Smooth muscle cell of the brain vasculature (primary cell): ENCODE results near the gene PREX1.
"Not testable (repeated sequence)": the region's sequence is repeated elsewhere in the genome, so short reads cannot be mapped to it uniquely, and the experiment has no call there.

Experiments
- DNase-seq: peaks from one replicate; pipeline ENCODE4 v3.0.0-alpha.2; 2012; ENCODE audit warnings: low read depth, low spot score

The PREX1 gene

DNA sequence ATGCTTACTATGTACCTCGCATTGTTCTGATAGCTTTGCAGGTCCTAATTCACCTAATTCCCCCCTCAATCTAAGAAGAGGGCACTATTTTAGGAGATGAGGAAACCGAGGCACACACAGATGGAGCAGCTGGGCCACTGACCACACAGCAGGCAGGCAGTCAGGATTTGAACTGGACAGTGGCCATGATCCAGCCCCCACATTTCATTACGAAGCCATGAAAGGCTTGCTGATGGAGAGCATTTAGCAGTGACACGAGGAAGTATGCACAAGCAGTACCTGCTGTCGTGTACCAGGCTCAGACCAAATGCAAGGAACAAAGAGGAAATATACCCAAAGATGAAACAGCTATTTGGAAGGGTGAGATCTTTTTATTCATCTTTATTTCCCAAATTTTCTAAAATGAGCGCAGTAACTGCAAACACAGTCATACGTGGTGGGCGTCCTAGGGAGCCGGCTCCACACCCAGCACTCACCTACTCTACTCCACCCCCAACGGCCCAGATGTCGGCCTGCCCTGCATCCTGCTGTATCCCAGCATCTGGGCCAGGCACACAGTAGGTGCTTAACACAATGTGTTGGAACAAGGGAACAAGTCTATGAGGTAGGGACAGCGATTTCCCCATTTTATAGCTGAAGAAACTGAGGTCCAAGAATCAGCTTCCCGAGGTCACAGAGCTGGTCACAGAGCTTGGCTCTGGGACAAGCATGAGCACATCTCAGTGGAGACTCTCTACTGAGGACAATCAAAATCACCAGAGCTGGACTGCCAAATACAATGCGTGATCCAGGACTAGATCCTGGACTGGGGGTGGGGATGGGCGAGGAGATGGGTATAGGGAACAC lies 15.0 kb downstream of the PREX1 start:
- no peak for DNase-seq

GRCh38 chr20:48812114-48812513 lies 15.7 kb downstream of the PREX1 start:
- DNase-seq = not testable (repeated sequence)

- no peak for DNase-seq
These were observed 18.1 kb downstream of the PREX1 start for GRCh38 chr20:48809673-48810072.

GRCh38 chr20:48808382-48809034 lies 19.3 kb downstream of the PREX1 start:
- no peak for DNase-seq

DNA sequence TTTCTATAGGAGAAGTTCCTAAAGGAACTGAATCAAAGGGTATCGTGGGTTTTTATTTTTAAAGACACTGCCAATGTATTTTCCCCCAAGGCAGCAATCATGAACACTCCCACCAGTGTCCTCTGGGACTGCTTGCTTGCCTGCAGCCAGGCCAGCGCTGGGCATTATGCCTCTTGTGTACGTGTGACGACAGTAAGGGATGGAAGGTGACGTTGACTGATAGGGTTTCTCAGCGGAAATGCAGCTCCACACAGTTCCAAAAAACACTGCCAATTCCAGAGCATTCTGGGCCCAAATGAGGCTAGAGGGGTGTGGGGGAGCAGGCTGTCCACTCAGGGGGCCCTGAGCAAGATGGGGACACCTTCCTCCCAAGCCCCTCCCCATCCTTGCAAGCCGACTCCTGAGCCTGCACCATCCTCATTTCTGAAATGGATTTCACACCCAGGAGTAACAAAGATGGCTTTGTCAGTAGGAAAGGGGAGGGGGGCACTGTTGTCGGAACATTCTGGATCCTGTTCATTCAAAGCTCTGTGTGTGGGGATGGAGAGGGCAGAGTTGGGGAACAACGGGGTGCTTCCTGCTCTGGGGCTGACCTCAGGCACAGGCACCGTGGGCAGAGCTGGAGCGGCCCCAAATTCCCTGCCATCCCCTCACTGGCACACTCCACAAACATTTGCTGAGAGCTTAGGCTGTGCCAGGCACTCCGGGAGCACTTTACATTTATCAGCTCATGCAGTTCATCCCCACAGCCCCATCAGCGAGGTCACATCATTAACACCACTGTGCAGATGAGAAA lies 20.0 kb downstream of the PREX1 start:
- no peak for DNase-seq

DNA sequence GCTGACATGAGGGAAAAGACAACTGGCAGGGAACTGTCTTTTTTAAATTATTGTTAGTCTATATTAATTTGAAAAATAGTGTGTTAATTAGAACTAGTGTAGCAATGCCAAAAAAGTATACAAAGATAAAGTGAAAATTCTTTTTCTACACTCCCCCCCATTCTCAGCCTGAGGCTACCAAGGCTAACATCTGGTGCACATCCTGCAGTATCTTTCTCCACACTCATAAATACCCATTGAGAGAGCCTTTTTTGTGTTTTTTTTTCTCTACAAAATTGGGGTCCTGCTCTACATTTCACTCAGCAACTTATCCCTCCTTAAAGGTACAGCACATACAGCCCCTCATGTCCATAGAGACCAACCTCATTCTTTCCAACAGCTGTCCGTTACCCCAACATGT lies 20.7 kb downstream of the PREX1 start:
- no peak for DNase-seq

GRCh38 chr20:48805716-48806115 lies 22.1 kb downstream of the PREX1 start:
- DNase-seq = no peak

DNA sequence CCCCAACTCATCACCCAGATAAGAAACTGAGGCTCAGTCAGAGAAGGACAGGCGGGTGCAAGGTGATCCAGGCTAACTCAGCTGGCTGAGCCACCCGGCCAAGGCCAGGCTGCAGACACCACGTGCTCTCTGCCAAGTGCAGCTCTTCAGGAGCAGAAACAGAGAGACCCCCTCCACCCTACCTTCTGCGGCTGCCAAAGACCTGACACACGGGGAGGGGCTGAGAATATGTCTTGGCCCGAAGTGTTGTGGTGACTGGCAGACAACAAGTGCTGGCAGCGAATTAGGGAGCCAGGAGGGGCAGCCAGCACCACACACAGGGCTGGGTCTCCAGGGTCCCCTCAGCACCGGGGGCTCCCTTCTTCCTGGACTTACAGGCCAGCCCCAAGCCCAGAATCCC lies 22.5 kb downstream of the PREX1 start:
- no peak for DNase-seq

- DNase-seq = no peak
These were observed 23.4 kb downstream of the PREX1 start for GRCh38 chr20:48804300-48804980.

- DNase-seq = no peak
These were observed 24.4 kb downstream of the PREX1 start for GRCh38 chr20:48803176-48804053.

GRCh38 chr20:48802647-48803046 lies 25.2 kb downstream of the PREX1 start:
- DNase-seq = no peak

DNA sequence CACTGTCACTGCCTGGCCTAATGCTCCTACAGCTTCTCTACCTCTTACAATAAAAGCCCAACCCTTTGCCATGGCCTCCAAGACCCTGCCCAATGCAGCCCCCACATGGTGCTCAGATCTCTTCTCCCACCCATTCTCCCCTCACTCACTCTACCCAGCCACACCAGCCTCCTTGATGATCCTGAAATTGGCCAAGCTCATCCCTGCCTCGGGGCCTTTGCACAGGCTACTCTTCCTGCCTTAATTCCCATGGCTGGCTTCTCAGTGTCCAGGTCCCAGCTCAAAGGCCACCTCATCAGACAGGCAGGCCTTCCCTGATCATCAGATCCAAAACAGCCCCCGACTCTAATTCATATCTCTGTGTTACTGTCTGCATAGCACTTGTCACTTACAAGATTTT lies 25.6 kb downstream of the PREX1 start:
- DNase-seq = no peak

DNA sequence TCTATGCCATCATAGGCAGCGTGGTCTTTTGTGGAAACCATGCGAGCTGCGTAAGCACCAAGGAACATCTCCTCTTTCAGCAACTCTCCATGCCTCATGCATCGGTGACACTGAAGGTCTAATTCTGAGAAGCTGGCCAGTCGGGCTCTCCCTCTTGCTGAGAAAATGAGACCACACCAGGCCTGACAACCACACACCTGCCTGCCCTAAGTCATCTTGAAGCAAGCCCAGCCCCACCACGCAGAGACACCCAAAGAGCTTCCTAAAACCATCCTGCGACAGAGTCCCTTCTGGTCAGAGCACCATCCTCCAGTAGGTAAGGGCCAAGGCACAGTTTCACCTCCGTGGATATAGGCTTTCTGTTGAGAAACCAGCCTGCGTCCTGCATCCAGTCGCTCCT lies 26.6 kb downstream of the PREX1 start:
- DNase-seq = no peak

GRCh38 chr20:48800177-48800576 lies 27.6 kb downstream of the PREX1 start:
- no peak for DNase-seq

DNA sequence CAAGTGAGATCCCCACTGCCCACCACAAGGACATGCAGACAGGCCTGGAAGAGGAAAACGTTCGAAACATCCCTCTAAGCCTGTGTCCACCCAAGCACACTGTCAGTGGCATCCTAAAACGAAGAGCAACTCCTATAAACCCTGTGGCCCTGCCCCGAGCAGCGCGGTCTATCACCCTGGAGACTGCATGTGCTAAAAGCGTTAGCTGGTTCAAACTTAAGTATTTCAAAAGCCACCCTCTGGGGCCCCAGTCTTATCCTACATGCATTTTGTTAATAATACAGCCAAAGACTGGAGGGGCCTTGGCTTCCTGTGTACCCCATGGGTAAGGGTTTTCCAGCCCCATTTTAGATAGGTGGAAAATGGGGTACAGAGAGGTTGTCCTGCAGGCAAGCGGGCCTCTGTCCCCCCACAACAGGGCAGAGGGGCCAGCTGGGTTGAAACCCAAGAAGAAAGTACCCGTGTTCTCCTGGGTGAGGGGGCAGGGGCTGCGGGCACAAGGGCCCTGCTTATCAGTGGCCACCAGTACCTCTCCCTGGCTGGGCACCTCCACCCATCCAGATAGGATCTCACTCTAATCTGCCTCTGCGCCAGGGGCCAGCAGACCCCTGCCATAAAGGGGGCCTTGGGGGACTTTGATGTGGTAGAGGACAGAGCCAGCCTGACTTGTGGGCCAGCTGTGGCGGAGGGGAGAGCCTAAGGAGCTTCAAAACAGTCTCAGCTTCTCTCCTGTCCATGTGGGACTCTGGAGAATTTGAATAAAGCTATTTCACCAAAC lies 28.3 kb downstream of the PREX1 start:
- DNase-seq = no peak

DNA sequence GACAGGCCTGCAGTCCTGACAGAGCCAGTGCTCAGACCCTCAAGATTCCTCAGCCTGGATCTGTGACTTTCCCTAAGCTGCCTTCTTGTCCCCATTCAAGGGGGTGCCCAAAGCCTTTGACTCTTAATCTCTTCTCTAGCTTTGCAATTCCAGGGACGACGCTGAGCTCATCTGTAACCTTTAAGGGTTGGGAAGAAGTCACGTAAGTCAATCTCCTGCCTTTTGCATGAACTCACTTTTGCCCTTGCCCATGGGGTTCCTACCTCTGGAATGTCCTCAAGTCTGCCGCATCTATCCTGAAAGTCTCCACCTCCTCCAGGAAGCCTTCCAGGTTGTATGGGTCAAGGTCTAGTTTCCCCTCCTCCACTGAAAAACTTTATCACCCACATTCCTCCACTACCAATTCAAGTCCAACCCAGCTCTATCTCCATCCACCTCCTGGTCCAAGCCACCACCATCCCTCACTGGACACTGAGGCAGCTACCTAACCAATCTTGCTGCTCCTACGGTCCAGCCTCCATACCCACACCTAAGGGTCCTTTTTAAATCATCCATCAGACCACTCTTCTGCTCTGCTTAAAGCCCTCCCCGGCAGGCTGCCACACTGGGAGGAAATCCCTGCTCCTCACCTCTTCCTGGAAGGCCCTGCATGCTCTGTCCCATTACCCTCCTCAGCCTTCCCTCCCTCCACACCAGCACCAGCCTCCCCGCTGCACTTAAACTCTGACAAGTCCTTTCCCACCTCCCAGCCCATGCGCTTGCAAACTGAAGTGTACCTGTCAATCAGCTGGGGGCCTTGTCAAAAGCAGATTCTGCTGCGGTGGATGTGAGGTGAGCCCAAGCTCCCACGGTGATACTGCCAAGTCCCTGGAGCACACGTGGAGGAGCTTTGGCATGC lies 29.7 kb downstream of the PREX1 start:
- DNase-seq = no peak

GRCh38 chr20:48797275-48797825 lies 30.4 kb downstream of the PREX1 start:
- no peak for DNase-seq

GRCh38 chr20:48795732-48796131 lies 32.1 kb downstream of the PREX1 start:
- no peak for DNase-seq
